Neuronal stem cell (in vitro differentiated cells): Measurements from ENCODE around the gene HOXC10.

Experiments
- DNase-seq: peaks from one replicate; pipeline ENCODE4 v3.0.0-alpha.2; 2013; ENCODE audit warnings: low spot score
- H2AFZ ChIP-seq: one replicate; pipeline ENCODE4 v1.6.1; 2013; ENCODE audit warnings: mild to moderate bottlenecking, low read length, inconsistent platforms
- H2AK5ac ChIP-seq: 2 replicates; pipeline ENCODE4 v1.6.1; 2013; ENCODE audit warnings: low read depth, mild to moderate bottlenecking, inconsistent platforms, low read length, moderate library complexity, mixed read lengths
- H2BK120ac ChIP-seq: 2 replicates; pipeline ENCODE4 v1.6.1; 2013; ENCODE audit warnings: low read depth, mild to moderate bottlenecking, inconsistent platforms, low read length, moderate library complexity, mixed read lengths
- H2BK12ac ChIP-seq: one replicate; pipeline ENCODE4 v1.6.1; 2013; ENCODE audit warnings: low read length, inconsistent platforms
- H2BK15ac ChIP-seq: 2 replicates; pipeline ENCODE4 v1.6.1; 2013; ENCODE audit warnings: mild to moderate bottlenecking, low read length, inconsistent platforms, mixed read lengths
- H2BK5ac ChIP-seq: one replicate; pipeline ENCODE4 v1.6.1; 2013; ENCODE audit warnings: inconsistent platforms, mild to moderate bottlenecking, low read length, moderate library complexity
- H3K14ac ChIP-seq: one replicate; pipeline ENCODE4 v1.6.1; 2013; ENCODE audit warnings: low read length, inconsistent platforms
- H3K18ac ChIP-seq: 2 replicates; pipeline ENCODE4 v1.6.1; 2013; ENCODE audit warnings: low read length, inconsistent platforms
- H3K23ac ChIP-seq: 2 replicates; pipeline ENCODE4 v1.6.1; 2013; ENCODE audit warnings: low read depth, mild to moderate bottlenecking, mixed read lengths, low read length, inconsistent platforms; ENCODE audit not compliant: poor library complexity
- H3K27ac ChIP-seq: replicated peaks from 3 replicates; pipeline ENCODE4 v1.5.1; 2013; ENCODE audit warnings: low read length, inconsistent platforms
- H3K27me3 ChIP-seq, 3 experiments: 2 replicates each; pipeline ENCODE4 v1.6.1; 2013; ENCODE audit warnings: low read length in 3 of 3, mild to moderate bottlenecking in 2 of 3, inconsistent platforms in 1 of 3, low read depth in 1 of 3, mixed read lengths in 1 of 3, moderate library complexity in 1 of 3; ENCODE audit not compliant: control insufficient read depth in 3 of 3, insufficient read depth in 3 of 3
- H3K36me3 ChIP-seq, 2 donors: replicated peaks in 1 of 2; 2 replicates each; pipeline ENCODE4 v1.6.1; 2013; ENCODE audit warnings: low read length in 2 of 2; ENCODE audit not compliant: control insufficient read depth in 2 of 2, insufficient read depth in 2 of 2
- H3K4ac ChIP-seq: 2 replicates; pipeline ENCODE4 v1.6.1; 2013; ENCODE audit warnings: inconsistent platforms, mild to moderate bottlenecking, low read length, moderate library complexity
- H3K4me1 ChIP-seq, 2 donors: 1 replicate in 1 of 2; 2 replicates in 1 of 2; pipeline ENCODE4 v1.6.1; 2013; ENCODE audit warnings: low read length in 2 of 2, low read depth in 1 of 2; ENCODE audit not compliant: control insufficient read depth in 2 of 2, insufficient read depth in 1 of 2
- H3K4me2 ChIP-seq: one replicate; pipeline ENCODE4 v1.6.1; 2013; ENCODE audit warnings: mild to moderate bottlenecking, low read length, inconsistent platforms; ENCODE audit not compliant: insufficient read depth, poor library complexity, severe bottlenecking
- H3K4me3 ChIP-seq, 2 donors: 2 replicates each; pipeline ENCODE4 v1.5.1; 2013; ENCODE audit warnings: low read length in 2 of 2, mild to moderate bottlenecking in 2 of 2, inconsistent platforms in 1 of 2, moderate library complexity in 1 of 2
- H3K79me1 ChIP-seq: one replicate; pipeline ENCODE4 v1.6.1; 2013; ENCODE audit warnings: low read depth, mild to moderate bottlenecking, inconsistent platforms, low read length, moderate library complexity
- H3K9ac ChIP-seq: one replicate; pipeline ENCODE4 v1.6.1; 2013; ENCODE audit warnings: mild to moderate bottlenecking, low read depth, low read length, inconsistent platforms; ENCODE audit not compliant: poor library complexity
- H3K9me3 ChIP-seq, 2 donors: replicated peaks in 1 of 2; 2 replicates each; pipeline versions ENCODE3 to v1.6.1; 2013; ENCODE audit warnings: low read length in 2 of 2, mild to moderate bottlenecking in 2 of 2, inconsistent platforms in 1 of 2, low read depth in 1 of 2, mixed read lengths in 1 of 2, moderate library complexity in 1 of 2; ENCODE audit not compliant: control insufficient read depth in 2 of 2, insufficient read depth in 1 of 2
- H4K8ac ChIP-seq: one replicate; pipeline ENCODE4 v1.6.1; 2013; ENCODE audit warnings: low read depth, mild to moderate bottlenecking, inconsistent platforms, low read length, moderate library complexity
- H4K91ac ChIP-seq: one replicate; pipeline ENCODE4 v1.6.1; 2013; ENCODE audit warnings: low read length, low read depth, mild to moderate bottlenecking, inconsistent platforms; ENCODE audit not compliant: poor library complexity
- WGBS, 2 donors: extraction: QIAGEN DNeasy Blood & Tissue Kit; methylation state at CpG; one replicate each; pipeline ENCODE4 v1.1.7; 2013; ENCODE audit warnings: missing lambda C conversion rate in 2 of 2, mixed read lengths in 1 of 2; ENCODE audit not compliant: insufficient read length in 2 of 2, insufficient replicate concordance in 1 of 2; ENCODE audit errors: extremely low coverage in 2 of 2; 5-methylcytosine and 5-hydroxymethylcytosine counted together

Gene HOXC10

GRCh38 chr12:53978477-53979356 is 6.2 kb upstream of the HOXC10 start:
- no peak overlapping the region for H2AK5ac ChIP-seq
- no peak overlapping the region for H3K14ac ChIP-seq
- H3K9ac ChIP-seq = no peak overlapping the region
- H2AFZ ChIP-seq = no peak overlapping the region
- no peak overlapping the region for H3K4me2 ChIP-seq
- no peak overlapping the region for H2BK12ac ChIP-seq
- no peak overlapping the region for H3K4ac ChIP-seq
- H4K8ac ChIP-seq = no peak overlapping the region
- H3K18ac ChIP-seq = no peak overlapping the region
- no peaks in the 10 kb centered on the region for H3K36me3 ChIP-seq
- no peak overlapping the region for H3K23ac ChIP-seq
- H2BK120ac ChIP-seq = no peak overlapping the region
- no peak overlapping the region for H2BK5ac ChIP-seq
- H3K4me3 ChIP-seq = no peak overlapping the region
- no CpG with 5 or more reads among the region's 15 CpGs for WGBS, 2 donors
- H3K4me1 ChIP-seq = no peaks in the 10 kb centered on the region
- DNase-seq = no peak
- H3K9me3 ChIP-seq = peaks cover 0 to 16% of the 10 kb centered on the region in 2 donors
- no peak overlapping the region for H2BK15ac ChIP-seq
- H3K27me3 ChIP-seq = peaks cover 56 to 99% (median 97%) of the 10 kb centered on the region in 3 experiments
- H3K27ac ChIP-seq = no peak overlapping the region
- no peak overlapping the region for H4K91ac ChIP-seq
- H3K79me1 ChIP-seq = no peaks in the 10 kb centered on the region

- H3K4me3 ChIP-seq = no peak overlapping the region
Measured at GRCh38 chr12:53980104-53980801, 4.7 kb upstream of the HOXC10 start.

GRCh38 chr12:53980802-53981496 is 4.0 kb upstream of the HOXC10 start:
- Histone ChIP-seq H3K23ac (no peak overlapping the region), H2BK120ac (no peak overlapping the region), H3K4ac (no peak overlapping the region), H4K91ac (no peak overlapping the region), H2BK15ac (no peak overlapping the region), H2AK5ac (no peak overlapping the region), H2BK5ac (no peak overlapping the region), H2AFZ (no peak overlapping the region), H3K79me1 (no peaks in the 10 kb centered on the region), H3K18ac (no peak overlapping the region), H3K27me3 (peaks cover 53 to 98% (median 97%) of the 10 kb centered on the region in 3 experiments), H3K9me3 (peaks cover 0 to 24% of the 10 kb centered on the region in 2 donors), H3K4me1 (peaks cover 0 to 3% of the 10 kb centered on the region in 2 donors), H4K8ac (no peak overlapping the region), H3K27ac (no peak overlapping the region), H3K9ac (no peak overlapping the region), H3K36me3 (no peaks in the 10 kb centered on the region), H3K4me3 (no peak overlapping the region), H3K14ac (no peak overlapping the region), H3K4me2 (no peak overlapping the region), H2BK12ac (no peak overlapping the region)
- no peak for DNase-seq
- no CpG with 5 or more reads among the region's 15 CpGs for WGBS, 2 donors

More at GRCh38 chr12:53980104-53980801, 4.7 kb upstream of the HOXC10 start:
- no peak overlapping the region for H4K91ac ChIP-seq
- H3K27me3 ChIP-seq = peaks cover 53 to 98% (median 97%) of the 10 kb centered on the region in 3 experiments
- no peak overlapping the region for H3K18ac ChIP-seq
- no peak overlapping the region for H2BK12ac ChIP-seq
- no peak for DNase-seq
- no peak overlapping the region for H3K14ac ChIP-seq
- no peak overlapping the region for H2AFZ ChIP-seq
- no peak overlapping the region for H2AK5ac ChIP-seq
- H3K4me1 ChIP-seq = peaks cover 0 to under 1% of the 10 kb centered on the region in 2 donors
- no peak overlapping the region for H3K27ac ChIP-seq
- peaks cover 0 to 23% of the 10 kb centered on the region in 2 donors for H3K9me3 ChIP-seq
- H3K23ac ChIP-seq = no peak overlapping the region
- H2BK120ac ChIP-seq = no peak overlapping the region
- no peak overlapping the region for H4K8ac ChIP-seq
- no peaks in the 10 kb centered on the region for H3K79me1 ChIP-seq
- no peak overlapping the region for H3K4me2 ChIP-seq
- no peak overlapping the region for H3K4ac ChIP-seq
- no peak overlapping the region for H2BK5ac ChIP-seq
- no peak overlapping the region for H2BK15ac ChIP-seq
- no peaks in the 10 kb centered on the region for H3K36me3 ChIP-seq
- H3K9ac ChIP-seq = no peak overlapping the region
- no CpG with 5 or more reads among the region's 7 CpGs for WGBS, 2 donors
